Breast epithelium (tissue), 3 donors: ENCODE data around the gene SEC14L5.

ENCODE experiments used
- CTCF ChIP-seq, 3 donors: fragments of 450-650 bp; IDR thresholded peaks; one replicate each; pipeline ENCODE4 v1.5.1; 2016 to 2017; ENCODE audit warnings: antibody characterized with exemption in 3 of 3, mild to moderate bottlenecking in 3 of 3, moderate library complexity in 3 of 3
- POLR2A ChIP-seq: fragments of 450-650 bp; IDR thresholded peaks from one replicate; pipeline ENCODE4 v1.6.1; 2016; ENCODE audit warnings: antibody characterized with exemption, mild to moderate bottlenecking, moderate library complexity

GRCh38 chr16:5010576-5011329 lies 52.6 kb downstream of the SEC14L5 start:
- no peak for TF ChIP-seq CTCF (IDR thresholded peaks at IDR 0.05)
- TF ChIP-seq POLR2A = no peak
